Tibial nerve (tissue), 4 donors: ENCODE results near the gene ATP1A1. TPM values are rescaled to one million over a fixed set of nuclear protein-coding genes. Genes with fewer than 3 reads are reported as not detected.

Experiments used
- DNase-seq, 2 donors: peaks; one replicate each; pipeline ENCODE4 v3.0.0-alpha.2; 2019; ENCODE audit warnings: low spot score in 2 of 2
- H3K27ac ChIP-seq, 4 donors: fragments of 200-600 bp; sonication (generic) in 3 of 4; one replicate each; pipeline ENCODE4 v1.5.1; 2017 to 2019; ENCODE audit warnings: mild to moderate bottlenecking in 1 of 4
- H3K27me3 ChIP-seq, 2 donors: fragments of 200-600 bp; sonication (generic) in 1 of 2; one replicate each; pipeline versions ENCODE4 v1.5.1 to v1.6.0; 2017 to 2019
- H3K36me3 ChIP-seq, 3 donors: fragments of 200-600 bp; sonication (generic); one replicate each; pipeline ENCODE4 v1.5.1; 2018 to 2019
- H3K4me1 ChIP-seq, 4 donors: fragments of 200-600 bp; sonication (generic) in 3 of 4; one replicate each; pipeline ENCODE4 v1.5.1; 2017 to 2019
- H3K4me3 ChIP-seq, 4 donors: fragments of 200-600 bp; sonication (generic) in 3 of 4; one replicate each; pipeline ENCODE4 v1.5.1; 2017 to 2019; ENCODE audit warnings: mild to moderate bottlenecking in 1 of 4, moderate library complexity in 1 of 4
- H3K9me3 ChIP-seq, 4 donors: fragments of 200-600 bp; sonication (generic) in 3 of 4; one replicate each; pipeline ENCODE4 v1.5.1; 2017 to 2019
- CTCF ChIP-seq, 5 experiments: fragments of 200-600 bp in 3 of 5; fragments of 450-650 bp in 2 of 5; sonication (generic) in 3 of 5; IDR thresholded peaks; one replicate each; pipeline ENCODE4 v1.5.1; 2016 to 2019; ENCODE audit warnings: antibody characterized with exemption in 5 of 5, mild to moderate bottlenecking in 3 of 5, moderate library complexity in 2 of 5
- EP300 ChIP-seq, 2 donors: sonication (generic); formaldehyde crosslinking; IDR thresholded peaks; one replicate each; pipeline ENCODE4 v1.6.1; 2017; ENCODE audit warnings: antibody characterized with exemption in 2 of 2, mild to moderate bottlenecking in 1 of 2
- POLR2A ChIP-seq, 2 donors: fragments of 450-650 bp; IDR thresholded peaks; one replicate each; pipeline ENCODE4 v1.6.1; 2017; ENCODE audit warnings: antibody characterized with exemption in 2 of 2, mild to moderate bottlenecking in 2 of 2, moderate library complexity in 2 of 2
- WGBS, 2 donors: methylation state at CpG; one replicate each; pipeline ENCODE4 v1.1.5; 2018; 5-methylcytosine and 5-hydroxymethylcytosine counted together
- total RNA-seq, 4 donors: library from RNA; depleted of rRNA; stranded (reverse); fragments of >200 nt; gene quantifications; one replicate each; pipeline ENCODE4 v1.1.0, GENCODE V29; 2016

ATP1A1 gene
- total RNA-seq, 4 donors from 2014 or later: 226 to 325 (median 267) TPM

DNA sequence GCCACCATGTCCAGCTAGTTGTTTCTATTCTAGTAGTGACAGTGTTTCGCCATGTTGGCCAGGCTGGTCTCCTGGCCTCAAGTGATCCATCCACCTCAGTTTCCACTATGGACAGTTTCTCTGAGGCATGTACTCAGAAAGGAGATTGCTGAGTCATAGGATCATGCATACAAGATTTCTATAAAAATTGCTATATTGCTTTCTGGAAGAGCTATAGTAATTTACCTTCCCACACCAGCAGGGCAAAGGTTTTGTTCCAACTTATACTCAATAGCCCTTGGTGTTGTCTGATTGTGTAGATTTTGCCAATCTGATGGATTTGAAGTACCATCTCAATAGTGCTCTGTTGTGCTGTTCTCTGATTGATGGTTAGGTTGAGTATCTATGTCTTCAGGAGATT is 15.6 kb upstream of the ATP1A1 start:
- H3K9me3 ChIP-seq: no peaks in the 10 kb centered on the region
- H3K4me3 ChIP-seq: no peak overlapping the region
- H3K27me3 ChIP-seq: no peaks in the 10 kb centered on the region
- no peak overlapping the region for H3K27ac ChIP-seq
- no peak for DNase-seq
- H3K36me3 ChIP-seq: no peaks in the 10 kb centered on the region
- no peaks in the 10 kb centered on the region for H3K4me1 ChIP-seq
- TF ChIP-seq EP300 (IDR thresholded peaks at IDR 0.05): no peak
- TF ChIP-seq POLR2A (IDR thresholded peaks at IDR 0.05): no peak
- TF ChIP-seq CTCF (IDR thresholded peaks at IDR 0.05): no peak
- WGBS, 2 donors: 95 to 100% methylated on average over 1 of the region's 1 CpG

DNA sequence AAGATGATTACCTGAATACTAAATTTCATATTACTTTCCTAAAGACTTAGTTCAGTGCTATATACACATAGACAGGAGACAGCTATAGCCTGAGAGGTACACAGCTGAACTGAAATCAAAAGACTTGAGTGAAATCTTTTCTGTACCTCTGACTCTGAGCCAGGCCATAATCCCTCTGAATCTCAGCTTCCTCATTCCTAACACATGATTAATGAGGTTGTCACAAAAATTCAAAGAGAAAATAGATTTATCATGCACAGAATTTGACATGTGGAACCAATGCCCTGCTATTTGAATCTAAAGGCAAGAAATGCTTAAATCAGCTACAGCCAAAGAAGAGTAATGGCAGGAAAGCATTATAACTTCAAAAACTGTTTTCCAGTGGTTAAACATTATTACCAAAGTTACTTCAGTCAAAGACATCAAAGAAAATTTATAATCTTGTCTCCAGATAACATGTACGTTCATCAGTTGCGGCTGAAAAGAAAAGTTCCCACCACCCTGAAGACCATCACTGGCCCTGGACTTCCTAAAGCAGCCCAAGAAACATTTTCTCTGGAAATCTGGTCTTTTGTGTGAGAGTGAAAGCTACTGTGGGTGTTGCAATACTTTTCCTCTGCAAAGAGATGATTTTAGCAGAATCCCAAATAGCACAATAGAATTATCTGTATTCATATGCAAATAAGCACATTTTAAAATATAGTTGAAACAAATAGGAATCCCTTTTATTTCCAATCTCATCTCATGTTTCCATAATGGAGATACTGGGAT is 13.8 kb upstream of the ATP1A1 start:
- no peak for DNase-seq
- H3K9me3 ChIP-seq: no peaks in the 10 kb centered on the region
- H3K4me1 ChIP-seq: no peaks in the 10 kb centered on the region
- no peak overlapping the region for H3K4me3 ChIP-seq
- WGBS, 2 donors: 72 to 82% methylated on average over 2 of the region's 2 CpGs
- H3K27me3 ChIP-seq: no peaks in the 10 kb centered on the region
- H3K27ac ChIP-seq: no peak overlapping the region
- no peaks in the 10 kb centered on the region for H3K36me3 ChIP-seq
- no peak for TF ChIP-seq POLR2A (IDR thresholded peaks at IDR 0.05)
- no peak for TF ChIP-seq CTCF (IDR thresholded peaks at IDR 0.05)
- no peak for TF ChIP-seq EP300 (IDR thresholded peaks at IDR 0.05)

- no peaks in the 10 kb centered on the region for H3K9me3 ChIP-seq
- no peaks in the 10 kb centered on the region for H3K4me1 ChIP-seq
- H3K27me3 ChIP-seq: no peaks in the 10 kb centered on the region
- WGBS, 2 donors: 70 to 93% methylated on average over 1 of the region's 1 CpG
- H3K4me3 ChIP-seq: no peak overlapping the region
- H3K36me3 ChIP-seq: no peaks in the 10 kb centered on the region
- no peak for DNase-seq
- H3K27ac ChIP-seq: no peak overlapping the region
- TF ChIP-seq EP300 (IDR thresholded peaks at IDR 0.05) (no peak), CTCF (IDR thresholded peaks at IDR 0.05) (no peak), POLR2A (IDR thresholded peaks at IDR 0.05) (no peak)
These were observed 13.2 kb upstream of the ATP1A1 start for GRCh38 chr1:116359871-116360270.

- Histone ChIP-seq H3K27me3 (no peaks in the 10 kb centered on the region), H3K27ac (no peak overlapping the region), H3K36me3 (no peaks in the 10 kb centered on the region), H3K4me3 (no peak overlapping the region), H3K9me3 (no peaks in the 10 kb centered on the region), H3K4me1 (no peaks in the 10 kb centered on the region)
- 82 to 83% methylated on average over 2 of the region's 2 CpGs for WGBS, 2 donors
- no peak for DNase-seq
- TF ChIP-seq EP300 (IDR thresholded peaks at IDR 0.05) (no peak), CTCF (IDR thresholded peaks at IDR 0.05) (peak in 2 of 5 experiments; percentile 15 to 29), POLR2A (IDR thresholded peaks at IDR 0.05) (no peak)
These were observed 12.4 kb upstream of the ATP1A1 start for GRCh38 chr1:116360429-116361173.

DNA sequence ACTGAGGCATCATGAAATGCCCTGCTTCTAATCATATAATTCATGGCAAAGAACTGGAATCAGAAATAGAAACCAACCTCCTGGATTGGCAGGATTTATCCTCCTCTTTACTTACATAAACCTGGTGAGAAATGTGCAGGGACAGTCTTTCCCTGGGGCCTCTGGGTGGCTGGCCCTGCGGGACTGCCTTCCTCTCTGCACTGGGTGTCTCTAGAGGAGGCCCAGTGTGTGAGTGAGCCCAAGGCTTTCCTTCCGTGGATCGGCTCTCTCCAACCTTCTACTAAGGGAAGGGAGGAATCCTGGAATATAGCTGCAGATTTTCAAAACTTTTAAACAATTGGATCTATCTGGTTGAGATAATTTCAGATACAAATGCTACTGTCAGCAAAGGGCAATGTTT is 11.4 kb upstream of the ATP1A1 start:
- no peak for TF ChIP-seq EP300 (IDR thresholded peaks at IDR 0.05)
- no peak for TF ChIP-seq CTCF (IDR thresholded peaks at IDR 0.05)
- TF ChIP-seq POLR2A (IDR thresholded peaks at IDR 0.05): no peak
- no peaks in the 10 kb centered on the region for H3K9me3 ChIP-seq
- no peaks in the 10 kb centered on the region for H3K36me3 ChIP-seq
- 78 to 86% methylated on average over 3 of the region's 3 CpGs for WGBS, 2 donors
- H3K4me1 ChIP-seq: no peaks in the 10 kb centered on the region
- H3K4me3 ChIP-seq: no peak overlapping the region
- no peak overlapping the region for H3K27ac ChIP-seq
- H3K27me3 ChIP-seq: no peaks in the 10 kb centered on the region
- DNase-seq: no peak
